GM04503 (cell line): ENCODE measurements around the gene SNX24.
"Not testable (repeated sequence)": the region's sequence is repeated elsewhere in the genome, so short reads cannot be mapped to it uniquely, and the experiment has no call there.

Source experiments
- DNase-seq: peaks from one replicate; pipeline ENCODE4 v3.0.0-alpha.2; 2012; ENCODE audit warnings: low read depth

The SNX24 gene

DNA sequence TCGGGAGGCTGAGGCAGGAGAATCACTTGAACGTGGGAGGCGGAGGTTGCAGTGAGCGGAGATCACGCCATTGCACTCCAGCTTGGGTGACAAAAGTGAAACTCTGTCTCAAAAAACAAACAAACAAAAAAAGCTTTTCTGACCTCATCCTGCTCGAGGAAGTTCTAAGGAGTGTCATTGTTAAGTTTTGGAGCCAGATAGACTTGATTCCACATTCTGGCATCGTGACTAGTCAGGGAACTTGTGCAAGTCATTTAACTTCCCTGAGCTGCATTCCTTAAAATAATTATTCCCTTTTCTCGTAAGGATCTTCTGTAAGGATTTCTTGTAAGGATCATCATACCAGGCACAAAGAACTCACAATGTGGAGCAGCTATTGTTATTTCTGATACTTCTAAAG, 26.2 kb downstream of the SNX24 start:
- DNase-seq: peak; percentile 55

GRCh38 chr5:122874179-122874875, 28.9 kb downstream of the SNX24 start:
- no peak for DNase-seq

DNA sequence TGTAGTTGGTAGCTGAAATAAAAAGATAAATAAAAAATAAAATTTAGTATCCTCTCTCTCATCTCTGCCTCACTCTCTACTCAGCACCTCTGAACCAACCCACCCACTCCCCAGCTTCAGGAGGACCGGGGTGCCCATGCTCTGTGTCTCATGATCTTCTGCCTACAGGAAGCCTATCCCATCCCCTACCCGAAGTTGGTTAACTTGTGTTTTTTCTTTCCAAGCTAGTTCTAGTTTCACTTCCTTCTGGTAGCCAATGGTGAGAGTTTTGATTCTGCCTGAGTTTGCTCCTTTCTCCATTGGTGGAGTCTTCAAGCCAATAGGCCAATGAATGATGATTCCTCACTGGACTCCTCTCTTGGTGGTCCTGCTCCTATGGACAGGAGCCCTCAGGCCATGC, 32.1 kb downstream of the SNX24 start:
- no peak for DNase-seq

DNA sequence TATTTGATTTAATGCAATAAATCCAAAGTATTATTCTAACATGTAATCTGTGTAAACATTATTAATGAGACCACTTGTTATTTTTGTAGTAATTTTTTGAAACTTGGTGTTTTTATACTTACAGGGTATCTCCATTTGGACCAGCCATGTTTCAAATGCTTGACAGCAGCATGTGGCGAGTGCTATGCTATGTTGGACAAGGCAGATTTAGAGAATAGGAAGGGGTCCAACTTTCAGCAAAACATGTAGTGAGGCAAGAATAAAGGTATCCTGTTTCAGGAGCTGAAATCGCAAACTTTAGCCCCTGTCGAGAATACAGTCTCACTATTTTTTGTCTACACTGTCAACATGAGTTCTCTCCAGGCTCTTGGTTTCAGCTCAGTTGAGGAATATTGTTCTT, 33.7 kb downstream of the SNX24 start:
- no peak for DNase-seq

DNA sequence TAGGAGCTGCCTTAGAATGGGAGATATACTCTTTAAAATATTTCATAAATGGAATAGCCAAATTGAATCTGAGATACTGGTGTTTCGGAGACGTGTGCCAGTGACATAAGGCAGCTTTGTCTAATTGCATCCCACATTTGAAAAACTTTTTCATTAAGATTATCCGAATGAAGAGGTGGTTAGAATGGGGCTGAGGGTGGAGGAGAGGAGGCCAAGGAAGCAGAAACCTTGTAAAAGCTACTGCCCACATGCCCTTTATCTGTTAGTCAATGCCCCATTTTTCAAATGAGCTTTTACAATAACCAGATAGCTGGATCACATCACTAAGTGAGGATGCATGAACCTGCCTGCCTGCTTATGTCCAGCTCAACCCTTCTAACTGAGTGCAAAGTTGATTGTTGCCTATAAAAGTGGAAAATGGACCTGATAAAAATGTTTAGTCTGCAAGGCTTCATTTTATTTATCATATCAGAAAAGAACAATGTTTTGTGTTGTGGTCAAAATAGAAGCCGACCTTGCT, 34.8 kb downstream of the SNX24 start:
- DNase-seq: no peak

- no peak for DNase-seq
Observed at GRCh38 chr5:122880749-122881148, 35.3 kb downstream of the SNX24 start.

DNA sequence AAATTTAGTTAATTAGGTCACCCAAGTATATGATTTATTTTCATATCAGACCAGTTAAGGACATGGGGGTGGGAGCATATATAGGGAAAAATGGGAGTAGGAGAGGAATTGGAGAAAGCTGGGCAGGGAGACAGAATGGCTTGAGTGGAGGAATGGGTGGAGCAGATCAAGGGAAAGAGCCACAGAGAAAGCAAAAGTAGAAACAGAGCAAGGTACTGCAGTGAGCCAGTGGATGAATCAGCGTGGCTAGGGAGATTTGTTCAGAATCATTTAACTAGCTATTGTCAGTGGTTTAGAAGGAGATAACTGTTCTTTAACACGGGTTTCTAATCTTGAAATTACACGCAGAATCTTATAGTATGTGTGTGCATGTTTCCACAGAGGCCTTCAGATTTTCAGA, 37.4 kb downstream of the SNX24 start:
- no peak for DNase-seq

DNA sequence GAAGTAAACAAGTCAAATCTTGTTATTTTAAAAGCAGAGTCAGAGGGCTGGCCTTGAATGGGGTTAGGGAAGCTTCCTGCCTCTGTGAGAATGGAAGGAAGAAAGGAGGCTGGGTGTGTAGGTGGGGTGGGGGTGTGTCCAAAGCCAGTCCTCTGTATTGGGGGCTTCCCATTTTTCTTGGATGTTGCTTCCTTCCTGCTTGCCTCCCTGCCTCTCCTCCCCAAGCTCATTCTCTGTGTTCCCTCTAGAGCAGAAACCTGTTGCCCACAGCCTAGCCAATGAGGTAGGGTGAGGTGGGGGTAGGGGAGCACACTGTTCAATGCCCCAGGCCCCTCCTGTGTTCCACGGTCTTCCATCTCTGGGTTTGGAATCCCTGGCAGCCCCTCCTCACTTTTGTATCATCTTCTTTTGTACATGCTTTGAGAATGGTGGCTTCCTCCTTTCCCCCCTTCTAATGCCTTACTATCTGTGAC, 39.7 kb downstream of the SNX24 start:
- no peak for DNase-seq

GRCh38 chr5:122885891-122886290, 40.5 kb downstream of the SNX24 start:
- no peak for DNase-seq

DNA sequence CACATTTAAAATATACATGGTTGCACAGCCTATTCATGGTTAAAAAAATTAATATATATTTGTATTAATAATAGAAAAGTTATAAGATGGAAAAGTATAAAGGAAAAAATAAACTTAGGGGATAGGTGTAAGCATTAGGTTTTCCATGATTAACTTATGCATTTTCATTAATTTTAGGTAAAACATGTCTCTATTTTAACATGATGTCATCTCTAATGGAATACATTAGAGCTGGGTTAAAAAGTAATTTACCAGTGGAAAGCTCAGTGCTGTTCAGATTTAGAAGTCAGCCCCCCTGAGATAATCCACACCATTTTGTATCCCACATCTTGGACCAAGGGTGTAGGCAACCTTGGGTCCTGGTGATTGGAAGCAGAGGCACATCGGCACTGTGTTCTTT, 49.7 kb downstream of the SNX24 start:
- no peak for DNase-seq

DNA sequence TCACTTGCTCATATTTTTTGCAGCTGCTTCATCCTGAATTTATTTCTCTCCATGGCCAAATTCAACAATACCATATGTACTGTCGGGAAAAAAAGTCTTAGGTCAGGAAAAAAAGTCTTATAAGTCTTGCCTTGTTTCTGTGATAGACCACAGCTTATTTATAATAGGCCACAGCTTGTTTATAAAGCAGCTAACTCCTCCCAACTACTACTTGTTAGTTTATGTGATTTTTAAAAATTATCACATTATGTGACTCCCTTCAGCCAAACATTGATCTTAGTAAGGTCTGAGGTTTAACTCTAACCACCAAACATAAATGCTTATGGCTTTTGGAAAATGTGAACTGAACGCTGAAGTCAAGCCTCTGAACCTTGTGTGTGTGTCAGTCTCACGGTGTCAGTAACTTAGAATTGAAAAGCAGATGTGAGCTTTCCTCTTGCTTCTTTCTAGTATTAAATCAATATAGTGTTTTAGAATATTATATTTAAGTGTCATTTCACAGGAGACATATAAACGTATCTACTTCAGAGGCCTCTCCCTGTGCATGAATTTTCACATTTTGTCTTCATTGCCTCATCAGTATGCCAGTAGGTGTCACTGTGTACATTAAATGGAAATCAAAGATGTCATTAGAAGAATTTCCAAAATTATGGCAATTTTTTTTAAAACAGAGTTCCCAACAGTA, 51.3 kb downstream of the SNX24 start:
- DNase-seq: no peak

- no peak for DNase-seq
Observed at GRCh38 chr5:122897283-122897602, 51.8 kb downstream of the SNX24 start.

- no peak for DNase-seq
Observed at GRCh38 chr5:122901346-122901745, 55.9 kb downstream of the SNX24 start.

DNA sequence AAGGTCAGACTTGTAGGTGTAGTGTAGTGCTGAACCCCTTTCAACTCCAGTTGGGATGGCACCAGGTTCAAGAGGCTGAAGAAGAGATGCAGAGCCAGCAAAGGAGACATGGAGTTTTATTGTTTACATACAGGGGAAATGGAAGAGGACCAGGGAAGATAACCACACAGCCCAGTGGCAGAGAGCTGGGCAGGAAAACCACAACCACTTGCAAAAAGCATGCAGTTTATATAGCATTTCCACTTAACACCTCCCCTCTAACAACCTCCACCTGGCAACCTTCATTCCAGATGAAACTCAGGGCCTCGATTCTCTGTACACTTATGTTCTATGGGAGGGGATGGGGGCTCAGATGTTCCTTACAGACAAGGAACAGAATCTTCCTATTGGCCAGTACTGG, 56.9 kb downstream of the SNX24 start:
- DNase-seq: no peak

DNA sequence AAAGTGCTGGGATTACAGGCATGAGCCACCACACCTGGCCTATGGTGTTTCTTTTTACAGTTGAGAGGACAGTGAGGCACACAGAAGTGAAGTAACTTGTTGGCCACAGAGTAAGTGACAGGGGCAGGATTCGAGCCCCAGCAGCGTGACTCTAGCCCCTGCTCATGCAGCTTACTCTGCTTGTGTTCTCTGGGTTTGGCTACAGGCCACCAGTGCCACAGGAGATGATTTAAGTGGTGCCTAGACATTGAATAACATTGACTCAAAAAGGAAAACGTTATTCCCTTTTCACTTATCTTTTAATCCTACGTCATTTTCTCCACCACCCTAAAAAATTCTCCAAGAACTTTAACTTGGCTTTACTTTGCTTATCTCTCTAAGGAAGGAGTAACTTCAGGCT, 61.4 kb downstream of the SNX24 start:
- no peak for DNase-seq

DNA sequence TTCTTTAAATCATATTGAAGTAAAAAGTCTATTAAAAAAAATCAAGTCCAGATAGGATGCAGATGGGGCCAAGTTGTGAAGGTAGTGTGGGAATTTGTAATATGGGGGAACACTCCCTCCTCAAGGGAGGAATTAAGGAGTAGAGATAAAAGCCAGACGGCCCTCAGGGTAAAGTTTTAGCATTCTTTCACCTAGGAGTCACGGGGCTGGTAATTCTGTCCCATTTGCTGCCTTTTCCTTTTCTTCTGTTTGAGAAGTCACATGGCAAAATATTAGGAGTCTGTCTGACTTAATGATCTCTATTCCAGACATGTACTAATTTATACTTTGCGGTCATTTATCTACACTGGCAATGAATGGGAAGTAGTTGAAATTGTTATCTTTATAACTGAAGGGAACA, 61.9 kb downstream of the SNX24 start:
- peak; percentile 21 for DNase-seq

DNA sequence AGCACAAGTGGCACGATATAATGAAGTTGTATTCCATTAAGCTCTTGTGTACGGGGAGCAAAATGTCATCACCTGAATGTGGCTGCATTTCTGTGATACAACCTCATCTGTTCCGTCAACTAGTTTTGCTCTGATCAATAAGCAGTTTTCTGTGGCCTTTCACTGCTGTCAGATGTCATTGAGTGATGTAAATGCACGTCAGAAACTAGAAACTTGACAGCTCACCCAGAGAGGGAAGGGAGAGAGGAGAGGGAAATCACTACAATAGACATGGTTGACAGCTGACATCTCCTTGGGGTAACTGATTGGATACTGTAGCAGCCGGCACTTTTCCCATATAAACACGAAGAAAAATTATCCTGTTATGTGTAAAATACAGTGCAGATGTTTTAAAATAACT, 62.7 kb downstream of the SNX24 start:
- no peak for DNase-seq

GRCh38 chr5:122908662-122909061, 63.2 kb downstream of the SNX24 start:
- no peak for DNase-seq

DNA sequence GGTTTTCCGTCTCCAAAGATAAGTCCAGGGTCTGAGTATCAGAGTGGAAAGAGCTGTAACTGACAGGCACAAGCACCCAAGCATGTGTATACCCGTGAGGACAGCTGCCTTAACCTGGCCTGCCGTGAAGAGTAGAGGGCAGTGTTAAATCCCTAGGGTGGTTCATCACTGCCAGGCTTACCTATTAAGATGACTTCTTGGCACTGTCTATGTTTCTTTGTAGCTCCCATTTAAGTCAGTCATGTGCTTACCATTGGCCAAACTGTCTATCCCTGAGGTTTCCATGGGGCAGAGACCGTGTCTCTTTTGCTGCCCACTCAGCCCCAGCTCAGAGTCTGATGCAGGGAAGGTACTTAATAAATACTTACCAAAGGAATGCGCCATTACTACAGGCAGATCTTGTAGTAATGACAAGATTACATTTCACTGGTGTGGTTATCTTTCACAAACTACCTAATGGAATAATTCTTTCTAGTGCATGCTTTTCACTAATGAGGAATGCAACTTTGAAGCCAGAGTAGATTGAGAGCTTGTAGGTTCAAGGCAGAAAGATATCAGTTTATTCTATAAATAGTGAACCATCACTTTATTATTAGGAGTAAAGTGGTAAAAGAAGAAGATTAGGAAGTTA, 64.2 kb downstream of the SNX24 start:
- no peak for DNase-seq

DNA sequence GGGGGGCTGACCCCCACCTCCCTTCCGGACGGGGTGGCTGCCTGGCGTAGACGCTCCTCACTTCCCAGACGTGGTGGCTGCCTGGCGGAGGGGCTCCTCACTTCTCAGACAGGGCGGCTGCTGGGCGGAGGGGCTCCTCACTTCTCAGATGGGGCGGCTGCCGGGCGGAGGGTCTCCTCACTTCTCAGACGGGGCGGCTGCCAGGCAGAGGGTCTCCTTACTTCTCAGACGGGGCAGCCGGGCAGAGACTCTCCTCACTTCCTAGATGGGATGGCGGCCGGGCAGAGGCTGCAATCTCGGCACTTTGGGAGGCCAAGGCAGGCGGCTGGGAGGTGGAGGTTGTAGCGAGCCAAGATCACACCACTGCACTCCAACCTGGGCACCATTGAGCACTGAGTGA, 68.0 kb downstream of the SNX24 start:
- not testable (repeated sequence) for DNase-seq

DNA sequence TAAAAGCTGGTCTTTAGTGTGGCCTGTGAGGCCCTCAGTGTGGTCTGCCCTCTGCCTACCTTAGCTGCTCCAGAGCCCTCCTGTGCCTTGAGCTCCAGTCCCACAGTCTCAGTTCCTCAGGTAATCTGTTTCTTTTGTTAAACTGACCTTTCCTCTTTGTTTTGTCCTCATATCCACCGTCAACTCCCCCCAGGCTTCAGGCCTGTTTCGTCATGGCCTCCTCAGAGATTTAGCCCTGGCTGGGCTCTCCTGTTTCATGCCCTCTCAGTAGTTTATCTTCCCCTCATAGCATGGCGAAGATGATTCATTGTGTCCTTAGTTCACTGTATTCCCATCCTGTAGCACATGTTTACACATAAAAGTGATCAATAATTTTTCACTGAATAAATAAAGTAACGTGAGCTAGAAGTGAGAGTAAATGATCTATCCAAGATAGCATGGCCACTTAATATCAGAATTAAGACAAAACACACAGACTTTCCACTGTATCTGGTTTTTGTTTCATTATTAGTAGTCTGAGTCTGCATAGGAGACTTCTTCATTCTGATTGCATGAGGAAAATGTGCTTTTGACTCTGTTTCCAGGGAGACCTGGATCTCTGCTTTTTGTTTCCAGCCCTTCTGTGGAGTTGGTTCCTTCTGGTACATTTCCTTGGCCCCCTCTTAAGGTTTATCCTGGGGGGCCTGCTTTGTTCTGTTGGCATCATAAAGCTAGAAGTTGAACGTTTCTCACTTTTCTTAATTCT, 70.5 kb downstream of the SNX24 start:
- no peak for DNase-seq

DNA sequence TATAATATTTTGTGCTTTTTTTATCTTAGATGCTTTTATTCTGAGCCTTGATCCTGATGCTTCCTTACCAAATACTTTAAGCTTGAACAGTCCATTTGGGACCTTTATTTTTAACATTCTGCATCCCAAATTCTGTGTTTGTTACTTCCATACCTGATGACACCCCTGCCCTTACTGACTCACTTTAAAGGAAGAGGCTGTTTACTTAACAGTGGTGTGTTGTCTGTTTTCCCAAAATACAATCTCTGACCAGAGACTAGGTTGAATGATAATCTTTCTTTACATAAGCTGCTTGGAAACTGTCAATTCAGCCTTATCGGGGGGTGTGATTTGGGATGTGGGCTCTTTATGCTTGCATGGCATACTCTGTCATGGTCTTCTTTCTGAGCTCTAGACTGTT, 71.1 kb downstream of the SNX24 start:
- DNase-seq: no peak

GRCh38 chr5:122919969-122920368, 74.6 kb downstream of the SNX24 start:
- no peak for DNase-seq
